ENCODE measurements around the gene SPAG5. TPM values are rescaled to one million over a fixed set of nuclear protein-coding genes. Genes with fewer than 3 reads are reported as not detected.
A peak's percentile ranks its signal among the peaks of the same experiment; 100 is the strongest.

SPAG5 gene
- total and polyA plus RNA-seq, 9 of the 15 experiments (the other 6 are each of a cell fraction or from before 2014, with no cell fraction given) = 94.4 to 286 (median 151) TPM

DNA sequence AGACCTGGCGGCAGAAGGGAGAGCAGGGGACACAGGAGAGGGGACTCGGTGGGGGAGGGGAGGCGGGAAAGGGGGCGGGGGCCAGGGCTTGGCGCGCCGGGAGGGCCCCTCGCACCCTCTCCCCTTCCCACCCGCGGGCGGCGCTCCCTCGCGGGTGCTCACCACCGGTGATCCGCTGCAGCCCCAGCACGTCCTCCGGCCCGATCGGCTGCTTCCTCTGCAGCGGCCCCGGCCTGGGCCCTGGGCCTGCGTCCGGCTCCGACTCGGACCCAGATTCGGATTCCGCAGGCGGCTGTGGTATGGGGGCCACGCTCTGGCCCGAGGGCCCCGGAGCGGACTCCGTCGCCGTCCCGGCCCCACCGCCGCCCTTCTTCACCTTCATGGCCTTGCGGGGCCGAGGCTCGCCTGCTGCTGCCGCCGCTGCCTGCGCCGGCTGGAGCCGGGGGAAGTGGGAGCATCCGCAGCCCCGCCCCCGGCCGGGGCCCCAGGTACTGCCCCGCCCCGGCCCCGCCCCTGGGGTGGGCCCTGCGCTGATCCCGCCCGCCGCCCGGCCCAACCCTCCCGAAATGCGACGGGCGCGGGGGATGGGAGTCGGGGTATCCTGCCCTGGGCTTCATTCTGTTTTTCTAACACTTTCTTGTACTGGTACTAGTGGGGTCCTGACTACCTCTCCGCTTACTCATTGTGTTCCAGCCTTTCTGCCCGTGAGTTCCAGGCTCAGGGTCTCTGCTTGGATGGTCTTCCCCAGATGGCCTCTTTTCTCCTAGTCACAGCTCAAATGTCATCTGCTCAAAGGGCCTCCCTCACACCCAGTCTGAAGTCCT lies 46.4 kb downstream of the SPAG5 start, which contains the start of gene UNC119 (continued):
- TF ChIP-seq, protein P1, sequence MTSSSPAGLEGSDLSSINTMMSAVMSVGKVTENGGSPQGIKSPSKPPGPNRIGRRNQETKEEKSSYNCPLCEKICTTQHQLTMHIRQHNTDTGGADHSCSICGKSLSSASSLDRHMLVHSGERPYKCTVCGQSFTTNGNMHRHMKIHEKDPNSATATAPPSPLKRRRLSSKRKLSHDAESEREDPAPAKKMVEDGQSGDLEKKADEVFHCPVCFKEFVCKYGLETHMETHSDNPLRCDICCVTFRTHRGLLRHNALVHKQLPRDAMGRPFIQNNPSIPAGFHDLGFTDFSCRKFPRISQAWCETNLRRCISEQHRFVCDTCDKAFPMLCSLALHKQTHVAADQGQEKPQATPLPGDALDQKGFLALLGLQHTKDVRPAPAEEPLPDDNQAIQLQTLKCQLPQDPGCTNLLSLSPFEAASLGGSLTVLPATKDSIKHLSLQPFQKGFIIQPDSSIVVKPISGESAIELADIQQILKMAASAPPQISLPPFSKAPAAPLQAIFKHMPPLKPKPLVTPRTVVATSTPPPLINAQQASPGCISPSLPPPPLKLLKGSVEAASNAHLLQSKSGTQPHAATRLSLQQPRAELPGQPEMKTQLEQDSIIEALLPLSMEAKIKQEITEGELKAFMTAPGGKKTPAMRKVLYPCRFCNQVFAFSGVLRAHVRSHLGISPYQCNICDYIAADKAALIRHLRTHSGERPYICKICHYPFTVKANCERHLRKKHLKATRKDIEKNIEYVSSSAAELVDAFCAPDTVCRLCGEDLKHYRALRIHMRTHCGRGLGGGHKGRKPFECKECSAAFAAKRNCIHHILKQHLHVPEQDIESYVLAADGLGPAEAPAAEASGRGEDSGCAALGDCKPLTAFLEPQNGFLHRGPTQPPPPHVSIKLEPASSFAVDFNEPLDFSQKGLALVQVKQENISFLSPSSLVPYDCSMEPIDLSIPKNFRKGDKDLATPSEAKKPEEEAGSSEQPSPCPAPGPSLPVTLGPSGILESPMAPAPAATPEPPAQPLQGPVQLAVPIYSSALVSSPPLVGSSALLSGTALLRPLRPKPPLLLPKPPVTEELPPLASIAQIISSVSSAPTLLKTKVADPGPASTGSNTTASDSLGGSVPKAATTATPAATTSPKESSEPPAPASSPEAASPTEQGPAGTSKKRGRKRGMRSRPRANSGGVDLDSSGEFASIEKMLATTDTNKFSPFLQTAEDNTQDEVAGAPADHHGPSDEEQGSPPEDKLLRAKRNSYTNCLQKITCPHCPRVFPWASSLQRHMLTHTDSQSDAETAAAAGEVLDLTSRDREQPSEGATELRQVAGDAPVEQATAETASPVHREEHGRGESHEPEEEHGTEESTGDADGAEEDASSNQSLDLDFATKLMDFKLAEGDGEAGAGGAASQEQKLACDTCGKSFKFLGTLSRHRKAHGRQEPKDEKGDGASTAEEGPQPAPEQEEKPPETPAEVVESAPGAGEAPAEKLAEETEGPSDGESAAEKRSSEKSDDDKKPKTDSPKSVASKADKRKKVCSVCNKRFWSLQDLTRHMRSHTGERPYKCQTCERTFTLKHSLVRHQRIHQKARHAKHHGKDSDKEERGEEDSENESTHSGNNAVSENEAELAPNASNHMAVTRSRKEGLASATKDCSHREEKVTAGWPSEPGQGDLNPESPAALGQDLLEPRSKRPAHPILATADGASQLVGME (CRISPR knock-in tag; IDR thresholded peaks at IDR 0.05) = no peak
- TF ChIP-seq NCOA4 (IDR thresholded peaks at IDR 0.05; ENCODE audit: partially characterized antibody) = no peak
- TF ChIP-seq BRCA1 (IDR thresholded peaks at IDR 0.05) = no peak
- TF ChIP-seq BRCA1 (CRISPR knock-in tag; IDR thresholded peaks at IDR 0.05) = no peak
- TF ChIP-seq ZNF561 (CRISPR knock-in tag; conservative IDR thresholded peaks at IDR 0.05) = no peak
- TF ChIP-seq PTBP1 (IDR thresholded peaks at IDR 0.05; ENCODE audit: low read depth, low read length) = no peak
- TF ChIP-seq TRIM28 (IDR thresholded peaks at IDR 0.05) = no peak
- TF ChIP-seq, protein P2, sequence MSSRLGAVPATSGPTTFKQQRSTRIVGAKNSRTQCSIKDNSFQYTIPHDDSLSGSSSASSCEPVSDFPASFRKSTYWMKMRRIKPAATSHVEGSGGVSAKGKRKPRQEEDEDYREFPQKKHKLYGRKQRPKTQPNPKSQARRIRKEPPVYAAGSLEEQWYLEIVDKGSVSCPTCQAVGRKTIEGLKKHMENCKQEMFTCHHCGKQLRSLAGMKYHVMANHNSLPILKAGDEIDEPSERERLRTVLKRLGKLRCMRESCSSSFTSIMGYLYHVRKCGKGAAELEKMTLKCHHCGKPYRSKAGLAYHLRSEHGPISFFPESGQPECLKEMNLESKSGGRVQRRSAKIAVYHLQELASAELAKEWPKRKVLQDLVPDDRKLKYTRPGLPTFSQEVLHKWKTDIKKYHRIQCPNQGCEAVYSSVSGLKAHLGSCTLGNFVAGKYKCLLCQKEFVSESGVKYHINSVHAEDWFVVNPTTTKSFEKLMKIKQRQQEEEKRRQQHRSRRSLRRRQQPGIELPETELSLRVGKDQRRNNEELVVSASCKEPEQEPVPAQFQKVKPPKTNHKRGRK (tag; IDR thresholded peaks at IDR 0.05) = no peak
- TF ChIP-seq NR1H2 (CRISPR knock-in tag; IDR thresholded peaks at IDR 0.05) = no peak
- peak; percentile 90 for TF ChIP-seq HNRNPK (IDR thresholded peaks at IDR 0.05; ENCODE audit: low read depth, low read length, poor library complexity, severe bottlenecking)
- no peak for TF ChIP-seq ZSCAN32 (CRISPR knock-in tag; IDR thresholded peaks at IDR 0.05)
- TF ChIP-seq SUPT5H (IDR thresholded peaks at IDR 0.05) = peak; percentile 68; the same call in 1 of the 2 replicates
- TF ChIP-seq, protein P3, sequence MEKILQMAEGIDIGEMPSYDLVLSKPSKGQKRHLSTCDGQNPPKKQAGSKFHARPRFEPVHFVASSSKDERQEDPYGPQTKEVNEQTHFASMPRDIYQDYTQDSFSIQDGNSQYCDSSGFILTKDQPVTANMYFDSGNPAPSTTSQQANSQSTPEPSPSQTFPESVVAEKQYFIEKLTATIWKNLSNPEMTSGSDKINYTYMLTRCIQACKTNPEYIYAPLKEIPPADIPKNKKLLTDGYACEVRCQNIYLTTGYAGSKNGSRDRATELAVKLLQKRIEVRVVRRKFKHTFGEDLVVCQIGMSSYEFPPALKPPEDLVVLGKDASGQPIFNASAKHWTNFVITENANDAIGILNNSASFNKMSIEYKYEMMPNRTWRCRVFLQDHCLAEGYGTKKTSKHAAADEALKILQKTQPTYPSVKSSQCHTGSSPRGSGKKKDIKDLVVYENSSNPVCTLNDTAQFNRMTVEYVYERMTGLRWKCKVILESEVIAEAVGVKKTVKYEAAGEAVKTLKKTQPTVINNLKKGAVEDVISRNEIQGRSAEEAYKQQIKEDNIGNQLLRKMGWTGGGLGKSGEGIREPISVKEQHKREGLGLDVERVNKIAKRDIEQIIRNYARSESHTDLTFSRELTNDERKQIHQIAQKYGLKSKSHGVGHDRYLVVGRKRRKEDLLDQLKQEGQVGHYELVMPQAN (IDR thresholded peaks at IDR 0.05; ENCODE audit: borderline replicate concordance) = no peak
- no peak for TF ChIP-seq RBM39 (optimal IDR thresholded peaks at IDR 0.05; ENCODE audit: low read depth, low read length)
- TF ChIP-seq, protein P4, sequence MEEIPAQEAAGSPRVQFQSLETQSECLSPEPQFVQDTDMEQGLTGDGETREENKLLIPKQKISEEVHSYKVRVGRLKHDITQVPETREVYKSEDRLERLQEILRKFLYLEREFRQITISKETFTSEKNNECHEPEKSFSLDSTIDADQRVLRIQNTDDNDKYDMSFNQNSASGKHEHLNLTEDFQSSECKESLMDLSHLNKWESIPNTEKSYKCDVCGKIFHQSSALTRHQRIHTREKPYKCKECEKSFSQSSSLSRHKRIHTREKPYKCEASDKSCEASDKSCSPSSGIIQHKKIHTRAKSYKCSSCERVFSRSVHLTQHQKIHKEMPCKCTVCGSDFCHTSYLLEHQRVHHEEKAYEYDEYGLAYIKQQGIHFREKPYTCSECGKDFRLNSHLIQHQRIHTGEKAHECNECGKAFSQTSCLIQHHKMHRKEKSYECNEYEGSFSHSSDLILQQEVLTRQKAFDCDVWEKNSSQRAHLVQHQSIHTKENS (CRISPR knock-in tag; IDR thresholded peaks at IDR 0.05) = no peak
- TF ChIP-seq, protein P5, sequence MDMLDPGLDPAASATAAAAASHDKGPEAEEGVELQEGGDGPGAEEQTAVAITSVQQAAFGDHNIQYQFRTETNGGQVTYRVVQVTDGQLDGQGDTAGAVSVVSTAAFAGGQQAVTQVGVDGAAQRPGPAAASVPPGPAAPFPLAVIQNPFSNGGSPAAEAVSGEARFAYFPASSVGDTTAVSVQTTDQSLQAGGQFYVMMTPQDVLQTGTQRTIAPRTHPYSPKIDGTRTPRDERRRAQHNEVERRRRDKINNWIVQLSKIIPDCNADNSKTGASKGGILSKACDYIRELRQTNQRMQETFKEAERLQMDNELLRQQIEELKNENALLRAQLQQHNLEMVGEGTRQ (CRISPR knock-in tag; IDR thresholded peaks at IDR 0.05) = no peak
- no peak for TF ChIP-seq SMAD1 (IDR thresholded peaks at IDR 0.05; ENCODE audit: low read depth, low read length, partially characterized antibody)

Measured in K562 (cell line).